Measurements from ENCODE around the gene SAMM50.

SAMM50 gene

GRCh38 chr22:43953988-43954785 is 1.1 kb upstream of the SAMM50 start:
- peak overlapping the region in 1 of 2 experiments; percentile 77 for H3K27ac ChIP-seq (ENCODE audit: insufficient read depth in 1 of 2, low read depth in 1 of 2, low read length in 2 of 2, poor library complexity in 1 of 2, severe bottlenecking in 2 of 2)
- H3K36me3 ChIP-seq (ENCODE audit: control insufficient read depth in 4 of 4, insufficient read depth in 4 of 4, low read length in 3 of 4) = no peaks in the 10 kb centered on the region
- ChIA-PET POLR2A (interaction anchor here (1.7 kb wide), 1 partner anchor 9 kb away, joined by 7 read pairs; no protein-coding TSS in a partner anchor), CTCF (interaction anchor here (1.8 kb wide), 1 partner anchor 8 kb away, joined by 11 read pairs; no protein-coding TSS in a partner anchor)
- H3K9me3 ChIP-seq (ENCODE audit: control extremely low read depth in 1 of 5, control insufficient read depth in 4 of 5, insufficient read depth in 2 of 5, low read depth in 1 of 5, low read length in 4 of 5) = no peaks in the 10 kb centered on the region
- no peaks in the 10 kb centered on the region for H3K27me3 ChIP-seq (replicated peaks in 2 of 5; ENCODE audit: control insufficient read depth in 4 of 5, insufficient read depth in 5 of 5, low read length in 4 of 5)
- DNase-seq = peak in 2 of 3 donors; percentile 42 to 55
- 68% methylated on average over 3 of the region's 7 CpGs for WGBS (ENCODE audit: insufficient coverage)
- H3K4me1 ChIP-seq (ENCODE audit: control extremely low read depth in 1 of 4, control insufficient read depth in 4 of 4, insufficient read depth in 4 of 4, low read length in 3 of 4) = peaks cover 12 to 27% (median 22%) of the 10 kb centered on the region in 4 experiments
- peak overlapping the region; percentile 79 to 99 (median 86) for H3K4me3 ChIP-seq (ENCODE audit: control insufficient read depth in 1 of 7, extremely low read depth in 1 of 7, insufficient read depth in 4 of 7, low read depth in 2 of 7, low read length in 6 of 7)

- Histone ChIP-seq H3K36me3 (ENCODE audit: control insufficient read depth in 4 of 4, insufficient read depth in 4 of 4, low read length in 3 of 4) (no peaks in the 10 kb centered on the region), H3K27me3 (replicated peaks in 2 of 5; ENCODE audit: control insufficient read depth in 4 of 5, insufficient read depth in 5 of 5, low read length in 4 of 5) (no peaks in the 10 kb centered on the region), H3K4me1 (ENCODE audit: control extremely low read depth in 1 of 4, control insufficient read depth in 4 of 4, insufficient read depth in 4 of 4, low read length in 3 of 4) (peaks cover 12 to 27% (median 22%) of the 10 kb centered on the region in 4 experiments), H3K4me3 (ENCODE audit: control insufficient read depth in 1 of 7, extremely low read depth in 1 of 7, insufficient read depth in 4 of 7, low read depth in 2 of 7, low read length in 6 of 7) (peak overlapping the region; percentile 79 to 99 (median 86)), H3K27ac (ENCODE audit: insufficient read depth in 1 of 2, low read depth in 1 of 2, low read length in 2 of 2, poor library complexity in 1 of 2, severe bottlenecking in 2 of 2) (peak overlapping the region; percentile 54 to 77), H3K9me3 (ENCODE audit: control extremely low read depth in 1 of 5, control insufficient read depth in 4 of 5, insufficient read depth in 2 of 5, low read depth in 1 of 5, low read length in 4 of 5) (no peaks in the 10 kb centered on the region)
- WGBS (ENCODE audit: insufficient coverage) = 40% methylated on average over 12 of the region's 17 CpGs
- ChIA-PET CTCF (no interaction called here), POLR2A (interaction anchor here (1.1 kb wide), 1 partner anchor 14 kb away, joined by 4 read pairs; no protein-coding TSS in a partner anchor)
- DNase-seq = peak; percentile 14 to 74 (median 65)
Observed at GRCh38 chr22:43955883-43956782, 891 bp downstream of the SAMM50 start.

GRCh38 chr22:43956805-43957463 is 1.7 kb downstream of the SAMM50 start:
- H3K27ac ChIP-seq (ENCODE audit: insufficient read depth in 1 of 2, low read depth in 1 of 2, low read length in 2 of 2, poor library complexity in 1 of 2, severe bottlenecking in 2 of 2) = no peak overlapping the region
- POLR2A ChIA-PET = no interaction called here
- peak overlapping the region in 2 of 7 experiments; percentile 84 to 99 for H3K4me3 ChIP-seq (ENCODE audit: control insufficient read depth in 1 of 7, extremely low read depth in 1 of 7, insufficient read depth in 4 of 7, low read depth in 2 of 7, low read length in 6 of 7)
- peaks cover 12 to 27% (median 22%) of the 10 kb centered on the region in 4 experiments for H3K4me1 ChIP-seq (ENCODE audit: control extremely low read depth in 1 of 4, control insufficient read depth in 4 of 4, insufficient read depth in 4 of 4, low read length in 3 of 4)
- no peaks in the 10 kb centered on the region for H3K9me3 ChIP-seq (ENCODE audit: control extremely low read depth in 1 of 5, control insufficient read depth in 4 of 5, insufficient read depth in 2 of 5, low read depth in 1 of 5, low read length in 4 of 5)
- CTCF ChIA-PET = no interaction called here
- no peaks in the 10 kb centered on the region for H3K27me3 ChIP-seq (replicated peaks in 2 of 5; ENCODE audit: control insufficient read depth in 4 of 5, insufficient read depth in 5 of 5, low read length in 4 of 5)
- 97% methylated on average over 8 of the region's 9 CpGs for WGBS (ENCODE audit: insufficient coverage)
- DNase-seq = no peak
- no peaks in the 10 kb centered on the region for H3K36me3 ChIP-seq (ENCODE audit: control insufficient read depth in 4 of 4, insufficient read depth in 4 of 4, low read length in 3 of 4)

- no peaks in the 10 kb centered on the region for H3K9me3 ChIP-seq (ENCODE audit: control extremely low read depth in 1 of 5, control insufficient read depth in 4 of 5, insufficient read depth in 2 of 5, low read depth in 1 of 5, low read length in 4 of 5)
- CTCF ChIA-PET = no interaction called here
- POLR2A ChIA-PET = no interaction called here
- no peak for DNase-seq
- no peaks in the 10 kb centered on the region for H3K27me3 ChIP-seq (replicated peaks in 2 of 5; ENCODE audit: control insufficient read depth in 4 of 5, insufficient read depth in 5 of 5, low read length in 4 of 5)
- WGBS (ENCODE audit: insufficient coverage) = 93% methylated on average over 7 of the region's 11 CpGs
- H3K27ac ChIP-seq (ENCODE audit: insufficient read depth in 1 of 2, low read depth in 1 of 2, low read length in 2 of 2, poor library complexity in 1 of 2, severe bottlenecking in 2 of 2) = no peak overlapping the region
- peaks cover 12 to 27% (median 22%) of the 10 kb centered on the region in 4 experiments for H3K4me1 ChIP-seq (ENCODE audit: control extremely low read depth in 1 of 4, control insufficient read depth in 4 of 4, insufficient read depth in 4 of 4, low read length in 3 of 4)
- H3K4me3 ChIP-seq (ENCODE audit: control insufficient read depth in 1 of 7, extremely low read depth in 1 of 7, insufficient read depth in 4 of 7, low read depth in 2 of 7, low read length in 6 of 7) = no peak overlapping the region
- H3K36me3 ChIP-seq (ENCODE audit: control insufficient read depth in 4 of 4, insufficient read depth in 4 of 4, low read length in 3 of 4) = peaks cover 0 to 1% (median 0%) of the 10 kb centered on the region in 4 experiments
Observed at GRCh38 chr22:43957871-43958270, 2.6 kb downstream of the SAMM50 start.

GRCh38 chr22:43964314-43964857 is 9.1 kb downstream of the SAMM50 start:
- Histone ChIP-seq H3K9me3 (ENCODE audit: control extremely low read depth in 1 of 5, control insufficient read depth in 4 of 5, insufficient read depth in 2 of 5, low read depth in 1 of 5, low read length in 4 of 5) (no peaks in the 10 kb centered on the region), H3K27me3 (replicated peaks in 2 of 5; ENCODE audit: control insufficient read depth in 4 of 5, insufficient read depth in 5 of 5, low read length in 4 of 5) (no peaks in the 10 kb centered on the region), H3K36me3 (ENCODE audit: control insufficient read depth in 4 of 4, insufficient read depth in 4 of 4, low read length in 3 of 4) (peaks cover 26 to 57% (median 47%) of the 10 kb centered on the region in 4 experiments), H3K4me3 (ENCODE audit: control insufficient read depth in 1 of 7, extremely low read depth in 1 of 7, insufficient read depth in 4 of 7, low read depth in 2 of 7, low read length in 6 of 7) (no peak overlapping the region), H3K4me1 (ENCODE audit: control extremely low read depth in 1 of 4, control insufficient read depth in 4 of 4, insufficient read depth in 4 of 4, low read length in 3 of 4) (no peaks in the 10 kb centered on the region), H3K27ac (ENCODE audit: insufficient read depth in 1 of 2, low read depth in 1 of 2, low read length in 2 of 2, poor library complexity in 1 of 2, severe bottlenecking in 2 of 2) (no peak overlapping the region)
- CTCF ChIA-PET = no interaction called here
- POLR2A ChIA-PET = no interaction called here
- no peak for DNase-seq
- 98% methylated on average over 9 of the region's 10 CpGs for WGBS (ENCODE audit: insufficient coverage)

GRCh38 chr22:43967069-43967468 is 11.8 kb downstream of the SAMM50 start:
- Histone ChIP-seq H3K4me3 (ENCODE audit: control insufficient read depth in 1 of 7, extremely low read depth in 1 of 7, insufficient read depth in 4 of 7, low read depth in 2 of 7, low read length in 6 of 7) (no peak overlapping the region), H3K9me3 (ENCODE audit: control extremely low read depth in 1 of 5, control insufficient read depth in 4 of 5, insufficient read depth in 2 of 5, low read depth in 1 of 5, low read length in 4 of 5) (no peaks in the 10 kb centered on the region), H3K36me3 (ENCODE audit: control insufficient read depth in 4 of 4, insufficient read depth in 4 of 4, low read length in 3 of 4) (peaks cover 29 to 75% (median 59%) of the 10 kb centered on the region in 4 experiments), H3K27ac (ENCODE audit: insufficient read depth in 1 of 2, low read depth in 1 of 2, low read length in 2 of 2, poor library complexity in 1 of 2, severe bottlenecking in 2 of 2) (no peak overlapping the region), H3K27me3 (replicated peaks in 2 of 5; ENCODE audit: control insufficient read depth in 4 of 5, insufficient read depth in 5 of 5, low read length in 4 of 5) (no peaks in the 10 kb centered on the region), H3K4me1 (ENCODE audit: control extremely low read depth in 1 of 4, control insufficient read depth in 4 of 4, insufficient read depth in 4 of 4, low read length in 3 of 4) (no peaks in the 10 kb centered on the region)
- 93% methylated on average over 7 of the region's 7 CpGs for whole genome bisulfite sequencing (ENCODE audit: insufficient coverage)
- no peak for DNase-seq
- ChIA-PET CTCF (interaction anchor here (1.2 kb wide), 1 partner anchor 21 kb away, joined by 4 read pairs; no protein-coding TSS in a partner anchor), POLR2A (no interaction called here)

Data from common myeloid progenitor, CD34-positive (primary cell).